Measurements from ENCODE around the gene MLLT1. TPM values are rescaled to one million over a fixed set of nuclear protein-coding genes. Genes with fewer than 3 reads are reported as not detected.

Gene MLLT1
- total and polyA plus RNA-seq, 2 of the 8 experiments (the other 6 are each of a cell fraction or from before 2014, with no cell fraction given): 18.8 to 45.1 TPM

GRCh38 chr19:6199240-6199994, 80.4 kb downstream of the MLLT1 start (continued):
- TF ChIP-seq ATF3 (IDR thresholded peaks at IDR 0.05; ENCODE audit: insufficient read depth, low read depth, low read length): peak; percentile 57; the same call in 1 of the 2 replicates
- peak; percentile 94 for TF ChIP-seq KDM4A (IDR thresholded peaks at IDR 0.05; ENCODE audit: low read depth, low read length, severe bottlenecking)
- TF ChIP-seq RNF2 (IDR thresholded peaks at IDR 0.05; ENCODE audit: borderline replicate concordance, low read depth, low read length, missing control alignments, poor library complexity, severe bottlenecking): peak; percentile 48
- 0 out of 2 replicates have a peak, but pooled peaks have one; percentile 37 for TF ChIP-seq PHF8 (conservative IDR thresholded peaks at IDR 0.05; ENCODE audit: low read depth, low read length)
- peak in 1 of 2 experiments; percentile 54; a peak in 1 of 4 replicates for TF ChIP-seq SIN3A (conservative IDR thresholded peaks at IDR 0.05 in 1 of 2, IDR thresholded peaks at IDR 0.05 in 1 of 2; ENCODE audit: low read depth in 1 of 2, low read length in 2 of 2)
